C4-2B (cell line): ENCODE data around the gene MACF1.

Experiments
- H3K27ac ChIP-seq: fragments of 450-650 bp; 2 replicates; pipeline ENCODE4 v1.5.1; 2017
- ZFX ChIP-seq: fragments of 450-650 bp; IDR thresholded peaks from 2 replicates; pipeline ENCODE4 v1.6.1; 2017
- TF ChIP-seq, protein P1 (sequence below): fragments of 450-650 bp; conservative IDR thresholded peaks from 2 replicates; pipeline ENCODE4 v1.5.1; 2017; ENCODE audit warnings: mild to moderate bottlenecking

The MACF1 gene

DNA sequence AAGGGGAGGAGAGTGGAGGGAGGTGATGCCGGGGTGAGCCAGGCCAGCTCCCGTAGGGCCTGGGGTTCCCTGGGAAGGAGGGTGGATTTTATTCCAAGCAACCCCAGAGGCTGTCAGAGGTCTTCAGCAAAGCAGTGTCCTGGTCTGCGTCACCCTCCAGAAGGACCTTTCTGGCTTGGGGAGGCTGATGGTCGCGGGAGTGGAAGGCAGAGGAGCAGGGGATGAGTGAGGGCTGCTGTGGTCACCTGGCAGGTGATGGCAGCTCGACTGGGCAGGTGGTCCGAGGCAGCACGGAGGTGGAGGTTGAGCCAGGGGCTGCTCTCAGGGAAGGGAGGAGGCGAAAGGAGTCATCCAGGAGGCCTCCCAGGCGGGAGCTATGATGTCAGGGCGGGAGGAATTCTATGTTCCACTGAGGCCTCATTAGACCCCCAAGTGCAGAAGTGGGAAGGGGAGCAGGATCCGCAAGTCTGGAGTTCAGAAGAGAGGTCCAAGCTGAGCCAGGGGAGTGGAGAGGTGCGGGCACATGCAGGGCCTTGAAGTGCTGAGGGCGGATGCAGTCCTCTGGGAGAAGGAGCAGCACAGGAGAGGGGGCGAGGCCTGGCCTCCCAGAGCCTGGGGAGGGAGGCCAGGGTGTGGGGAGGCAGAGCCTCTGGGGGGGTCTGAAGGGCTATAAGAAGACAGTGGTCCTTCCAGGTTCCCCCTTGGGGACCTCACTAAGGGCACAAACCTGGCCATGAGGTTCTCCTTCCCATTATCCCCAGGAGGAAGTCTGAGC, 320.3 kb downstream of the MACF1 start:
- H3K27ac ChIP-seq, result no peak overlapping the region
- TF ChIP-seq ZFX, result no peak
- TF ChIP-seq, protein P1, sequence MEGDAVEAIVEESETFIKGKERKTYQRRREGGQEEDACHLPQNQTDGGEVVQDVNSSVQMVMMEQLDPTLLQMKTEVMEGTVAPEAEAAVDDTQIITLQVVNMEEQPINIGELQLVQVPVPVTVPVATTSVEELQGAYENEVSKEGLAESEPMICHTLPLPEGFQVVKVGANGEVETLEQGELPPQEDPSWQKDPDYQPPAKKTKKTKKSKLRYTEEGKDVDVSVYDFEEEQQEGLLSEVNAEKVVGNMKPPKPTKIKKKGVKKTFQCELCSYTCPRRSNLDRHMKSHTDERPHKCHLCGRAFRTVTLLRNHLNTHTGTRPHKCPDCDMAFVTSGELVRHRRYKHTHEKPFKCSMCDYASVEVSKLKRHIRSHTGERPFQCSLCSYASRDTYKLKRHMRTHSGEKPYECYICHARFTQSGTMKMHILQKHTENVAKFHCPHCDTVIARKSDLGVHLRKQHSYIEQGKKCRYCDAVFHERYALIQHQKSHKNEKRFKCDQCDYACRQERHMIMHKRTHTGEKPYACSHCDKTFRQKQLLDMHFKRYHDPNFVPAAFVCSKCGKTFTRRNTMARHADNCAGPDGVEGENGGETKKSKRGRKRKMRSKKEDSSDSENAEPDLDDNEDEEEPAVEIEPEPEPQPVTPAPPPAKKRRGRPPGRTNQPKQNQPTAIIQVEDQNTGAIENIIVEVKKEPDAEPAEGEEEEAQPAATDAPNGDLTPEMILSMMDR, result no peak

DNA sequence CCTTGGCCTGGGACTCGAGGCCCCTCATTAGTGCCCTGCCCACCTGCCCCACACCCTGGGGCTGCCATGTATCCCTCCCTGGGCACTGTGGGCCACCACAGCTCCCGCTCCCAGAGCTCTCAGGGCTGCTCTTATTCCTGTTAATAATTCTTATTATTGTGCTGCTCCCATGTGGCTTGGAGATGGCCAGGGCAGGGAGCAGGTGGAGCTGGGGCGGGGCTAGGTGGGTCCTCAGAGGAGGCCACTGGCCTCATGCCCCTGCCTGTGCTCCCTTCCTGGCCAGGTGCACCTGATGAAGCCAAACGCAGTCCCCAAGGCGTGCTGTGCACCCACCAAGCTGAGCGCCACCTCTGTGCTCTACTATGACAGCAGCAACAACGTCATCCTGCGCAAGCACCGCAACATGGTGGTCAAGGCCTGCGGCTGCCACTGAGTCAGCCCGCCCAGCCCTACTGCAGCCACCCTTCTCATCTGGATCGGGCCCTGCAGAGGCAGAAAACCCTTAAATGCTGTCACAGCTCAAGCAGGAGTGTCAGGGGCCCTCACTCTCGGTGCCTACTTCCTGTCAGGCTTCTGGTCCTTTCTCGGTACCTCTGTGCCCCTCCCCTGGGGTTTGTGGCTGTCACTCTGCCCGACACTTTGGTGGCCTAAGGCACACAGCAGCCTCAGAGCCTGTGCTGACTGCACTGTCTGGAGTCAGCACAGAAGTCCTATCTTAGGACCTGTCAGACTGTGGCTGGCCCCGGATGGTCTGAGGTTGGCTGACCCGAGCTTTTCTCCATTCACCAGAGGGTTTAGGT, 321.1 kb downstream of the MACF1 start:
- no peak overlapping the region; the same call in 1 of the 2 replicates for H3K27ac ChIP-seq
- TF ChIP-seq, protein P1, result no peak
- TF ChIP-seq ZFX, result no peak

DNA sequence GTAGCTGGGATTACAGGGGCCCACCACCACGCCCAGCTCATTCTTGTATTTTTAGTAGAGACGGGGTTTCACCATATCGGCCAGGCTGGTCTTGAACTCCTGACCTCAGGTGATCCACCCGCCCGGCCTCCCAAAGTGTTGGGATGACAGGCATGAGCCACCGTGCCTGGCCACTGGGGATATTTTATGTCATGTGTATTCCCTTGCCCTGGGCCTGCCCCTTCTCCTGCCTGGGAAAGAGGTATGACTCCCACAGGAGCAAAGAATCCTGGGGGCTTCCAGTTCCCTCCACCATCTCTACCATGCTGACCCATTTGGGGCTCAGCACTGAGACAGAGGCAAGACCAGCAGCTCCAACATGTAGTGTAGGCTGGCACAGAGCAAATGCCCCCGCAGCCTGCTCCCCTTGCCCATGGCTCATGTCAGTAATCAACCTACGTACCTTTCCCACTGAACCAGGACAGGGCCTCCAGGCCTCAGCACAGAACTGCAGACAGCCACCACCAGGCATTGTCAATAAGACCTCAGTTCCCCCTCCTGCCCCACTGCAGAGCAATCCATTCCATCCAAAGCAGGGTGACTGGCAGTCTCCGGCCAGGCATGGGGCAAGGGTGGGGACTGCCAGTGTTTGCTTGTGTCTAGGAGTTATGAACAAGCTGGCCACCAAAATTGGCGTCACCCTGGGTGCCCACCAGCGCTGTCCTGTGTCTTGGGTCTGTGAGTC, 322.1 kb downstream of the MACF1 start:
- TF ChIP-seq, protein P1, result no peak
- no peak for TF ChIP-seq ZFX

DNA sequence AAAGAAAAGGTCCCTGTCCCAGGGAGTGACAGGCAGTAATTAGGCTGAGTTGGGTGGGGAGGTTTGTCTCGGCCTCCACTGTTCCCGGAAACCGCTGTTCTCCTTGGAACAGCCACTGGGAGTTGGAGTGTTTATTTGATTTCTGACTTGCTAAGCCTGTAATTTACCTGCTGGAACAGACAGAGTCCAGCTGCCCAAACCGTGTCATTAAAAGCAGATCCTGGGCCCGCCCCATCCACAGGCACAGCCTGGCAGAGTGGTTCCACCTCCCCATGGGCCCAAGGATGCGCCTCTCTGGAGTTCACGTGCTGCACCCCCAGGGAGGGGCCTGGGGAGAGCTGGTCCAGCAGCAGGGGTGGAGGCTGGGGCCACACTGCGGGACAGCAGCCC, 322.7 kb downstream of the MACF1 start:
- peak overlapping the region; percentile 56 for H3K27ac ChIP-seq

More for the DNA sequence above, 322.1 kb downstream of the MACF1 start:
- peak overlapping the region; percentile 56 for H3K27ac ChIP-seq

DNA sequence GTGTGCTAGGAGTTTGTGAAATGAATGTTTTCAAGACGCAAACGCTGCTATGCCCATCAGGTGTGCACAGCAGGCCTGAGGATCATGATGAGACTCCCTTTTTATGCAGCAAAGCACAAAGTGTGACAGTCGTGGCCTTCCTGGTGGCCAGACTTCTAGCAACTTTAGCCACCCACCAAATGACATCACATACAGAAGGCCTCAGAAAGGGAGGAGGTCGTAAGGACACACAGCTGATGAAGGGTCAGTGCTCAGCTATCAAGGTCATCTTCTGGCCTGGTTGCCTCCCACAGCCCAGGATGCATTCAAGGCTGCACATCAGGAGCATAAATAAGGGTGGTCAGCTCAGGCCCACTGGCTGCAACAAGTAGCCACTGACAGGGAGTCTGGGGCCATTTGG, 323.6 kb downstream of the MACF1 start:
- TF ChIP-seq, protein P1, result no peak
- no peak for TF ChIP-seq ZFX
- peak overlapping the region; percentile 56; the same call in 1 of the 2 replicates for H3K27ac ChIP-seq

DNA sequence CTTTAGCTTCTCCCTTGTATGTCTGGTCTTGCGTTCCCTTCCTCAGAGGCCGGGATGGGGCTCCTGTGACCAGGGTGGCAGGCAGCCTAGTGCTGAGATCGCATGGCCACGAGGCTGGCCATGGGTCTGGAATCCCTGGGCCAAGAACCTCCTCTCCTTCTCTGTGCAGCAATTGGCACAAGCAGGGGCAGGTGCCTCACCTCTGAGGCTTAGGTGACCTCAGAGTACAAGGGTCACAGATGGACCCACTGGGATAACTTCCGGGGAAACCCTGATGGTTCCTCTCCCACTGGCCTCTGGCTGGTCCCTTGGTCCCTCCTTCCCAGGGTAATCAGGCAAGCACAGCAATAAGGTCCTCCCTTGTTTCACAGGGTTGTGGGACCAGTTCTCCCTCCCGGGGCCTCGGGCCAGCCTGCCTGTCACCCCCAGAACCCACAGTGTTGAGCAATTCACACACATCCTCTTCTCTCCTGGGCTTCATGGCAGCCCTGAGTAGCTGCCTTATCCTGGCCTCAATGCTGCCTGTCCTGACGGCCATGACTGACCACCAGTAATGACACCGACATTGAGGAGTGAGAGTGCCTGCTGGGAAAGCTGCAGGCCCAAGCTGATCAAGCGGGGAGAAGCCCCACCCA, 325.5 kb downstream of the MACF1 start:
- TF ChIP-seq, protein P1, result no peak
- TF ChIP-seq ZFX, result no peak
- no peak overlapping the region for H3K27ac ChIP-seq

DNA sequence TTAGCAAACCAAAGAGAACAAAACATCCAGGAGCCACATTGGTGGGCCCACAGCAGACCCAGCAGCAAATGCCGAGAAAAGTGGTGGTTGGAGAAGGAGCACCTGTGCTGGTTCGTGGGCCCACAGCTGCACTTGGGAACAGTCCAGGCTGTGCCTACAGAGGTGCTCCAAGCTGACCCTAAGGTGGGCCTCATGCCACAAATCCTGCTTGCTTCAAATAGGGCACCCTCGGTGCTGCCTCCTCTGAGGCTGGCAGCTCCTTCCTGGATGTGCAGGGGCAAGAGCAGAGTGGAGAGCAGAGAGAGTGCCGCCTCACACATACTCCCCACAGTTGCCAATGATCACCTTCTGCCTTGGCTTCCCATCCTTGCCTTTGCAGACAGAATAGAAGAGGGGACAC, 327.0 kb downstream of the MACF1 start:
- TF ChIP-seq ZFX, result no peak
- TF ChIP-seq, protein P1, result no peak
- H3K27ac ChIP-seq, result no peak overlapping the region
